Thyroid gland (tissue), 4 donors: ENCODE measurements around the gene NUMBL. TPM values are rescaled to one million over a fixed set of nuclear protein-coding genes. Genes with fewer than 3 reads are reported as not detected.
"Not testable (repeated sequence)": the region's sequence is repeated elsewhere in the genome, so short reads cannot be mapped to it uniquely, and the experiment has no call there.

Experiments
- DNase-seq, 2 donors: peaks; one replicate each; pipeline ENCODE4 v3.0.0-alpha.2; 2019
- H3K27ac ChIP-seq, 3 donors: fragments of 200-600 bp; sonication (generic); 1 replicate in 2 of 3; 2 replicates in 1 of 3; pipeline ENCODE4 v1.5.1; 2016 to 2019; ENCODE audit warnings: mild to moderate bottlenecking in 1 of 3, moderate library complexity in 1 of 3
- H3K27me3 ChIP-seq: fragments of 200-600 bp; sonication (generic); one replicate; pipeline ENCODE4 v1.5.1; 2019
- H3K36me3 ChIP-seq, 2 donors: fragments of 200-600 bp; sonication (generic); one replicate each; pipeline ENCODE4 v1.5.1; 2016 to 2019
- H3K4me1 ChIP-seq, 2 donors: fragments of 200-600 bp; sonication (generic); one replicate each; pipeline ENCODE4 v1.5.1; 2017 to 2019
- H3K4me3 ChIP-seq, 3 donors: fragments of 200-600 bp; sonication (generic); replicated peaks in 1 of 3; 1 replicate in 2 of 3; 2 replicates in 1 of 3; pipeline ENCODE4 v1.5.1; 2016; ENCODE audit warnings: mild to moderate bottlenecking in 1 of 3
- H3K9me3 ChIP-seq: fragments of 200-600 bp; sonication (generic); one replicate; pipeline ENCODE4 v1.5.1; 2017
- POLR2A ChIP-seq, 2 donors: fragments of 450-650 bp; IDR thresholded peaks; one replicate each; pipeline ENCODE4 v1.6.1; 2017; ENCODE audit warnings: antibody characterized with exemption in 2 of 2, mild to moderate bottlenecking in 2 of 2, moderate library complexity in 1 of 2
- WGBS, 2 donors: methylation state at CpG; one replicate each; pipeline ENCODE4 v1.1.5; 2017; 5-methylcytosine and 5-hydroxymethylcytosine counted together
- intact Hi-C: fragments of 100-400 bp; cut with DNase I; formaldehyde crosslinking; loops from one replicate; pipeline ENCODE4 v1.15.1; 2023
- total RNA-seq, 4 donors: library from RNA; depleted of rRNA; stranded (reverse); fragments of >200 nt; gene quantifications; one replicate each; pipeline ENCODE4 v1.2.3, GENCODE V29; 2016
- TF ChIP-seq, protein P1 (sequence below), 6 experiments: fragments of 200-600 bp in 3 of 6; fragments of 450-650 bp in 3 of 6; sonication (generic) in 3 of 6; IDR thresholded peaks; one replicate each; pipeline ENCODE4 v1.5.1; 2016 to 2019; ENCODE audit warnings: antibody characterized with exemption in 6 of 6, mild to moderate bottlenecking in 2 of 6, inconsistent platforms in 1 of 6, moderate library complexity in 1 of 6

The NUMBL gene
- total RNA-seq, 4 donors from 2014 or later, result 14.2 to 22.5 (median 17.0) TPM

DNA sequence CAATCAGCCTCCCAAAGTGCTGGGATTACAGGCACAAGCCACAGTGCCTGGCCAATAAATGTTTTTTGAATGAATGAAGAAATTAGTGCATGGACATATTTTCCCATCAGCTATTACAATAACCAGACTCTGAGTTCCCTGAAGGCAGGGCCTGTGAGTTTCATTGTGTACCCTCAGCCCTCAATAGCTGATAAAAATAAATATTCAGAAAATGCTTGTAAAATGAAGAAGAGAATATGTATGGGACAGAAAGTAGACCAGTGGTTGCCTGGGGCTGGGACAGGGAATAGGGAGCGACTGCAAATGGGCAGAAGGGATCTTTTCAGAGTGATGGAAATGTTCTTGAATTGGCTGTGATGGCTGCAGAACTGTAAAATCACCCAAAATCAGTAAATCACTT lies 28.8 kb downstream of the NUMBL start:
- no peaks in the 10 kb centered on the region for H3K36me3 ChIP-seq
- 76 to 89% methylated on average over 1 of the region's 1 CpG for WGBS, 2 donors
- H3K9me3 ChIP-seq, result no peaks in the 10 kb centered on the region
- H3K4me1 ChIP-seq, result peaks cover 4 to 8% of the 10 kb centered on the region in 2 donors
- intact Hi-C loops, result loop anchor here (5.0 kb wide), 1 partner anchor 156 kb away; no protein-coding TSS in a partner anchor
- no peak overlapping the region for H3K4me3 ChIP-seq
- no peaks in the 10 kb centered on the region for H3K27me3 ChIP-seq
- TF ChIP-seq POLR2A (IDR thresholded peaks at IDR 0.05), result no peak
- TF ChIP-seq, protein P1, sequence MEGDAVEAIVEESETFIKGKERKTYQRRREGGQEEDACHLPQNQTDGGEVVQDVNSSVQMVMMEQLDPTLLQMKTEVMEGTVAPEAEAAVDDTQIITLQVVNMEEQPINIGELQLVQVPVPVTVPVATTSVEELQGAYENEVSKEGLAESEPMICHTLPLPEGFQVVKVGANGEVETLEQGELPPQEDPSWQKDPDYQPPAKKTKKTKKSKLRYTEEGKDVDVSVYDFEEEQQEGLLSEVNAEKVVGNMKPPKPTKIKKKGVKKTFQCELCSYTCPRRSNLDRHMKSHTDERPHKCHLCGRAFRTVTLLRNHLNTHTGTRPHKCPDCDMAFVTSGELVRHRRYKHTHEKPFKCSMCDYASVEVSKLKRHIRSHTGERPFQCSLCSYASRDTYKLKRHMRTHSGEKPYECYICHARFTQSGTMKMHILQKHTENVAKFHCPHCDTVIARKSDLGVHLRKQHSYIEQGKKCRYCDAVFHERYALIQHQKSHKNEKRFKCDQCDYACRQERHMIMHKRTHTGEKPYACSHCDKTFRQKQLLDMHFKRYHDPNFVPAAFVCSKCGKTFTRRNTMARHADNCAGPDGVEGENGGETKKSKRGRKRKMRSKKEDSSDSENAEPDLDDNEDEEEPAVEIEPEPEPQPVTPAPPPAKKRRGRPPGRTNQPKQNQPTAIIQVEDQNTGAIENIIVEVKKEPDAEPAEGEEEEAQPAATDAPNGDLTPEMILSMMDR (IDR thresholded peaks at IDR 0.05), result no peak
- DNase-seq, result no peak
- no peak overlapping the region for H3K27ac ChIP-seq

DNA sequence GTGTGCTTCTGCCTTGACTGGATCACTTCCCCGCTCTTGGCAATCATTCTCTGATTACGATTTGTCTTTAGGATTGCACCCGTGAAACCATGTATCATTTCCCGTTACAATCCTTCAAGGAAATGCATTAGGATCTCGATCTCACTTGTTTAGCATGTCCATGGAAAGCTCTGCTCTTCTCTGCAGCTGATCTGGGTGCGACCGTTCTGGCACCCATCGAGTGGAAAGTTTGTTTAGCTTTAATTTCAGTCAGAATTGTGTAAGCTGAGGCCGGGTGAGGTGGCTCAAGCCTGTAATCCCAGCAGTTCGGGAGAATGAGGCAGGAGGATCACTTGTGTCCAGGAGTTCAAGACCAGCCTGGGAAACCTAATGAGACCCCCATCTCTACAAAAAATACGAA lies 30.9 kb downstream of the NUMBL start:
- Histone ChIP-seq H3K4me1 (peaks cover 4 to 8% of the 10 kb centered on the region in 2 donors), H3K36me3 (no peaks in the 10 kb centered on the region), H3K9me3 (no peaks in the 10 kb centered on the region), H3K27ac (no peak overlapping the region), H3K4me3 (no peak overlapping the region), H3K27me3 (no peaks in the 10 kb centered on the region)
- intact Hi-C loops, result loop anchor here (10.0 kb wide), 1 partner anchor 475 kb away; no protein-coding TSS in a partner anchor
- TF ChIP-seq POLR2A (IDR thresholded peaks at IDR 0.05), result no peak
- TF ChIP-seq, protein P1 (IDR thresholded peaks at IDR 0.05), result no peak
- WGBS, 2 donors, result 82 to 84% methylated on average over 11 of the region's 11 CpGs
- DNase-seq, result no peak

DNA sequence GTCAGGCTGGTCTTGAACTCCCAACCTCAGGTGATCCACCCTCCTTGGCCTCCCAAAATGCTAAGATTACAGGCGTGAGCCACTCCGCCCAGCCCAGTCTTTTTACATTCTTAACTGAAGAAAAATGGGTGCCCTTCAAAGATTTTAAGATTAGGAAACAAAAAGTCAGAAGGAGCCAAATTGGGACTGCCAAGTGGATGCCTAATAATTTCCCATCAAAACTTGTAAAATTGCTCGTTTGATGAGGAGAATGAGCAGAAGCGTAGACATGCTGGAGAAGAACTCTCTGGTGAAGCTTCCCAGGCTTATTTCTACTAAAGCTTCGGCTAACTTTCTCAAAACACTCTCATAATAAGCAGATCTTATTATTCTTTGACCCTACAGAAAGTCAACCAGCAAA lies 31.3 kb downstream of the NUMBL start:
- Histone ChIP-seq H3K27me3 (no peaks in the 10 kb centered on the region), H3K9me3 (no peaks in the 10 kb centered on the region), H3K4me3 (no peak overlapping the region), H3K27ac (no peak overlapping the region), H3K36me3 (no peaks in the 10 kb centered on the region), H3K4me1 (peaks cover 4 to 8% of the 10 kb centered on the region in 2 donors)
- no peak for DNase-seq
- intact Hi-C loops, result loop anchor here (10.0 kb wide), 1 partner anchor 476 kb away; no protein-coding TSS in a partner anchor
- 85 to 87% methylated on average over 5 of the region's 5 CpGs for WGBS, 2 donors
- TF ChIP-seq, protein P1 (IDR thresholded peaks at IDR 0.05), result no peak
- TF ChIP-seq POLR2A (IDR thresholded peaks at IDR 0.05), result no peak

DNA sequence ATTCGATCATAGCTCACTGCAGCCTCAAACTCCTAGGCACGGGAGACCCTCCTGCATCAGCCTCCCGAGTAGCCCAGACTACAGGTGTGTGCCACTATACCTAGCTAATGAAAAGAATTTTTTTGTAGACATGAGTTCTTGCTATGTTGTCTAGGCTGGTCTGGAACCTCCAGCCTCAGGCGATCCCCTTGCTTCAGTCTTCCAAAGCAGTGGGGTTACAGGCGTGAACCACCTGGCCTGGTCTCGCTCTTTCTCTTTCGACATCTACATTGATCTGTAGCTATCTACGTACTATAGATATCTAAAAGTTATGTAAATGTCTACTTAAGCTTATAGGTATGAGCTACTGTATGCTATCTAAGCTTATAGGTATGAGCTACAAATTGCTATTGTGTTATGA lies 32.4 kb downstream of the NUMBL start:
- Histone ChIP-seq H3K36me3 (no peaks in the 10 kb centered on the region), H3K27me3 (no peaks in the 10 kb centered on the region), H3K9me3 (no peaks in the 10 kb centered on the region), H3K4me1 (peaks cover 0 to 4% of the 10 kb centered on the region in 2 donors), H3K27ac (no peak overlapping the region), H3K4me3 (no peak overlapping the region)
- intact Hi-C loops, result loop anchor here (10.0 kb wide), 1 partner anchor 477 kb away; no protein-coding TSS in a partner anchor
- DNase-seq, result no peak
- 97 to 98% methylated on average over 8 of the region's 8 CpGs for WGBS, 2 donors
- TF ChIP-seq POLR2A (IDR thresholded peaks at IDR 0.05), result no peak
- TF ChIP-seq, protein P1 (IDR thresholded peaks at IDR 0.05), result no peak

DNA sequence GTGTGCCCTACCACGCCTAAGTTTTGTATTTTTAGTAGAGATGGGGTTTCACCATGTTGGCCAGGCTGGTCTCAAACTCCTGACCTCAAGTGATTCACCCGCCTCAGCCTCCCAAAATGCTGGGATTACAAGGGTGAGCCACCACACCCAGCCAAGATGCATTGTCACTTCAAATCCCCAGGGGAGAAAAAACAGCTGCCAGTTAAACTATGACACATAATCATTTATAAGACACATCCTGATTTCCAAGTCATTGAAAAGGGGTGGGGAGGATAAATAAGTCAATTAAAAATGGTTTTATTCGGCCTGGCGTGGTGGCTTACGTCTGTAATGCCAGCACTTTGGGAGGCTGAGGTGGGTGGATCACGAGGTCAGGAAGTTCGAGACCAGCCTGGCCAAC lies 34.8 kb downstream of the NUMBL start:
- intact Hi-C loops, result loop anchor here (10.0 kb wide), 1 partner anchor 479 kb away; no protein-coding TSS in a partner anchor
- H3K9me3 ChIP-seq, DNase-seq, H3K27me3 ChIP-seq, H3K36me3 ChIP-seq, H3K27ac ChIP-seq, H3K4me3 ChIP-seq: not testable (repeated sequence)
- H3K4me1 ChIP-seq, result peaks cover 0 to 11% of the 10 kb centered on the region in 2 donors
- WGBS, 2 donors, result 84 to 90% methylated on average over 7 of the region's 7 CpGs

DNA sequence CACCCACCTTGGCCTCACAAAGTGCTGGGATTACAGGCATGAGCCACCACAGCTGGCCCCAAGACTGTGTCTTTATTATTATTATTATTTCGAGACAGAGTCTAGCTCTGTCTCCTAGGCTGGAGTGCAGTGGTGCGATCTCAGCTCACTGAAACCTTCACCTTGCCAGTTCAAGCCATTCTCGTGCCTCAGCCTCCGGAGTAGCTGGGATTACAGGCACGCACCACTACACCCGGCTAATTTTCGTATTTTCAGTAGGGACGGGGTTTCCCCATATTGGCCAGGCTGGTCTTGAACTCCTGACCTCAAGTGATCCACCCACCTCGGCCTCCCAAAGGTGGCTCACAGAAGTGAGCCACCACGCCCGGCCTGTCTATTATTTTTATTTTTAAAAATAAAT lies 38.1 kb downstream of the NUMBL start:
- 78 to 82% methylated on average over 11 of the region's 11 CpGs for WGBS, 2 donors
- H3K27ac ChIP-seq, result peak overlapping the region in 1 of 3 donors; percentile 7

More for the DNA sequence above, 38.1 kb downstream of the NUMBL start:
- H3K4me1 ChIP-seq, result peaks cover 0 to 11% of the 10 kb centered on the region in 2 donors
- not testable (repeated sequence) for H3K36me3 ChIP-seq, DNase-seq, H3K9me3 ChIP-seq, H3K27me3 ChIP-seq, H3K4me3 ChIP-seq
- intact Hi-C loops, result loop anchor here (10.0 kb wide), 1 partner anchor 482 kb away; no protein-coding TSS in a partner anchor
